ENCODE data around the gene PARVG. TPM values are rescaled to one million over a fixed set of nuclear protein-coding genes. Genes with fewer than 3 reads are reported as not detected.
A peak's percentile ranks its signal among the peaks of the same experiment; 100 is the strongest.

The PARVG gene, protein sequence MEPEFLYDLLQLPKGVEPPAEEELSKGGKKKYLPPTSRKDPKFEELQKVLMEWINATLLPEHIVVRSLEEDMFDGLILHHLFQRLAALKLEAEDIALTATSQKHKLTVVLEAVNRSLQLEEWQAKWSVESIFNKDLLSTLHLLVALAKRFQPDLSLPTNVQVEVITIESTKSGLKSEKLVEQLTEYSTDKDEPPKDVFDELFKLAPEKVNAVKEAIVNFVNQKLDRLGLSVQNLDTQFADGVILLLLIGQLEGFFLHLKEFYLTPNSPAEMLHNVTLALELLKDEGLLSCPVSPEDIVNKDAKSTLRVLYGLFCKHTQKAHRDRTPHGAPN
- total RNA-seq, result 10 to 100 TPM; 74.9 to 81.5 TPM

GRCh38 chr22:44180706-44181032 is at the start of gene PARVG:
Gene PARVG, plus strand, starts transcription at chr22:44180925. Its CDS starts 2,405 bp downstream, at chr22:44183330.
- peaks cover 26% of the 10 kb centered on the region for H3K4me1 Mint-ChIP-seq (ENCODE audit: low read depth)
- DNase-seq (peak; percentile 21 to 53), ATAC-seq (replicated peaks in 1 of 2) (peak; percentile 33 to 34)
- H3K27me3 Mint-ChIP-seq (ENCODE audit: low read depth), result no peaks in the 10 kb centered on the region
- H3K36me3 Mint-ChIP-seq (ENCODE audit: insufficient read depth in 2 of 2), result peaks cover 0 to 2% of the 10 kb centered on the region in 2 donors
- H3K27ac Mint-ChIP-seq, result peak within 1 kb of the TSS; percentile 80
- peak within 1 kb of the TSS; percentile 79 to 85 for H3K4me3 Mint-ChIP-seq
- H3K9me3 Mint-ChIP-seq, result no peaks in the 10 kb centered on the region

DNA sequence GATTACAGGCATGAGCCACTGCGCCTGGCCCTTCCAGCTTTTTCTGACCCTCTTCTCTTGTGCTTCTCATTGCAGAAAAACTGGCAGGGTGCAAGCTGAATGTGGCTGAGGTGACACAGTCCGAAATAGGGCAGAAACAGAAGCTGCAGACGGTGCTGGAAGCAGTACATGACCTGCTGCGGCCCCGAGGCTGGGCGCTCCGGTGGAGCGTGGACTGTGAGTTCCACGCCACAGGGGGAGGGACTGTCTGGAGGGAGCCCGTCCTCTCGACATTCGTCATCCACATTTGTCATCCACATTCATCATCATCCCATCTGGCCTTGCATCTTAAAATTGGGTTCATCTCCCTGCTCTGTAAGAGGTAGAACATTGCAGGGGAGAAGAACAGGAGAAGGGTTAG is 49.3 kb upstream of the PARVG start:
- H3K9me3 Mint-ChIP-seq, result peaks cover 7 to 9% of the 10 kb centered on the region in 2 donors
- no peak overlapping the region for H3K4me3 Mint-ChIP-seq
- H3K27me3 Mint-ChIP-seq (ENCODE audit: low read depth), result no peaks in the 10 kb centered on the region
- ATAC-seq (replicated peaks in 1 of 2) (no peak), DNase-seq (no peak)
- peaks cover 10 to 12% of the 10 kb centered on the region in 2 donors for H3K36me3 Mint-ChIP-seq (ENCODE audit: insufficient read depth in 2 of 2)
- no peaks in the 10 kb centered on the region for H3K4me1 Mint-ChIP-seq (ENCODE audit: low read depth)
- H3K27ac Mint-ChIP-seq, result no peak overlapping the region

DNA sequence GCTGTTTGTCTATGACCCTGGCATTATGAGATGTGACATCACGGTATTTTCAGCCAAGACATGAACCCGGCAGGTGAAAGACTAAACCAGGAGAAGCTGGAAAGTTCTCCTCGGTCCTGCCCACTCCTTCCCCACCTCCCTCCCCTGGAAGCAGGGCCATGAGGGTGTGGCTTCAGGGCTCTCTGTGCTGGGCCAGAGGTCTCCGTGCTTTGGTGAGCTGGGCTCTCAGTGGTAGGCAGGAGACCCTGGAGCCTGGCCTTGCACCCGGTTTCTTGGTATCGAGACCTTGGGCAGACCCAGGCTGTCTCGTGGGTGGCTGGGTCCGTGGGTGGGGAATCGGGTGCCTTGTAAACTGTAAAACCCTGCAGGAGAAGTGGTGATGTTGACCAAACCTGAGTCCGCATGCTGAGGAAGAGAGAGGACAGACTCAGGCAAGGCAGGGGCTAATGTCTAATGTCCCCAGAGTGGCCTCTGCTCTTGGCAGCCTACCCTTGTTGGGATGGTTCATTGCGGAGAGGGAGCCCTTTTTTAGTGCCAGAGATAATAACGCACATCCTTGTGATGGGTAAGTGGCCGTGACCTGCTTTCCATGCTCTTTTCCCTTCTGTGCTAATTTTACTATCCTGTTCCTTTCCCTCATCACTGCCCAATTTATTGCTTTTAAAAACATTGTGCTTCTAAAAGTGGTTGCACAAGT is 48.6 kb upstream of the PARVG start:
- no peak for DNase-seq
- no peaks in the 10 kb centered on the region for H3K4me1 Mint-ChIP-seq (ENCODE audit: low read depth)
- peaks cover 7 to 13% of the 10 kb centered on the region in 2 donors for H3K9me3 Mint-ChIP-seq
- peaks cover 16 to 19% of the 10 kb centered on the region in 2 donors for H3K36me3 Mint-ChIP-seq (ENCODE audit: insufficient read depth in 2 of 2)
- H3K27ac Mint-ChIP-seq, result no peak overlapping the region
- H3K4me3 Mint-ChIP-seq, result no peak overlapping the region
- H3K27me3 Mint-ChIP-seq (ENCODE audit: low read depth), result no peaks in the 10 kb centered on the region
- ATAC-seq (replicated peaks in 1 of 2), result no peak

DNA sequence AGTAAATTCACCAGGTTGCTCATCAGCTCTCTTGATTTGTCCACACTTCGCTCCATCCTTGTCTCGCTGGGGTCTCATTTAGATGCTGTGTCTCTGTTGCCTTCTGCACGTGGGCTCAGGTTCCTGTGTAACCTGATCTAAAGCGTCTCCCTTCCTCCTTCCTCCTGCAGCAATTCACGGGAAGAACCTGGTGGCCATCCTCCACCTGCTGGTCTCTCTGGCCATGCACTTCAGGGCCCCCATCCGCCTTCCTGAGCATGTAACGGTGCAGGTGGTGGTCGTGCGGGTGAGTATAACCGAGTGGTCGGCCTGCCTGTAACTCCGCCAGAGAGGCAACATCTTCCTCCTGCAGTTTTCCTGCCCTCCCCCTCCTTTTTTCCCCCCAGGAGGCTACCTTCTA is 48.0 kb upstream of the PARVG start:
- no peak overlapping the region for H3K4me3 Mint-ChIP-seq
- H3K36me3 Mint-ChIP-seq (ENCODE audit: insufficient read depth in 2 of 2), result peaks cover 18% of the 10 kb centered on the region in 2 donors
- no peak overlapping the region for H3K27ac Mint-ChIP-seq
- H3K4me1 Mint-ChIP-seq (ENCODE audit: low read depth), result no peaks in the 10 kb centered on the region
- no peak for DNase-seq
- H3K9me3 Mint-ChIP-seq, result peaks cover 3 to 13% of the 10 kb centered on the region in 2 donors
- H3K27me3 Mint-ChIP-seq (ENCODE audit: low read depth), result no peaks in the 10 kb centered on the region
- no peak for ATAC-seq (replicated peaks in 1 of 2)

GRCh38 chr22:44133161-44133560 is 47.6 kb upstream of the PARVG start:
- Mint-ChIP-seq H3K4me3 (no peak overlapping the region), H3K27ac (no peak overlapping the region), H3K27me3 (ENCODE audit: low read depth) (no peaks in the 10 kb centered on the region), H3K4me1 (ENCODE audit: low read depth) (no peaks in the 10 kb centered on the region), H3K36me3 (ENCODE audit: insufficient read depth in 2 of 2) (peaks cover 22% of the 10 kb centered on the region in 2 donors), H3K9me3 (peaks cover 3 to 14% of the 10 kb centered on the region in 2 donors)
- DNase-seq (no peak), ATAC-seq (replicated peaks in 1 of 2) (no peak)

DNA sequence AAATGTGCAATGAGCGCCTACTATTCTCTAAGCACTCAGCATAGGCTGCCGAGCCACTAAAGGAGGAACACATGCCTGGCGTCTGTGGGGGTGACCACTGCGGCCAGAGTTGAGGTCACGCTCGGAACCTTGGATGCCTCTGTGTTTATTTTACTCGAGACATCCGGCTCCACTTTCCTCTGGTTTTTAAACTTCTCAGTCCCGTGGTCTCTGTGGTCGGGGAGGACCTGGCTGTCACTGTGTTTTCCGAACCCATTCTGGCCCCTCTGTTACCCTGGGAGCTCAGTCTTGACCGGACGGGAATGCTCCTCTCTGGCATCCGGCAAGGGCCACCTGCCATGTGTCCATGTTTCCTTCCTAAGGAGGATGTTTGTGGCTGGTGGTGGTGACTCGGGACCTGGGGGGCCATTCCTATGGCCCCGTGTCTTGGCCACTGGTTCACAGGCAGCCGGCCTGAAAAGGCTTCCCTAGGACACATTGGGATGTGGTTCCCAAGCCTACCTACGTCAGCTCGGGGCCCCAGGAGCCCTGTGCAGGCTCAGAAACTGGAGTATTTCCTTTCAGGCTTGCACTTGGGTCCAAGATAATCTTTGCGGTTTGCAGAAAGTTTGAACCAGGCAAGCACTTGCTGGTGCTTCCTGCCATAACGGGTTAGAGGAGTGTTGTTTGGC is 46.7 kb upstream of the PARVG start:
- Mint-ChIP-seq H3K36me3 (ENCODE audit: insufficient read depth in 2 of 2) (peaks cover 25% of the 10 kb centered on the region in 2 donors), H3K27me3 (ENCODE audit: low read depth) (no peaks in the 10 kb centered on the region), H3K4me1 (ENCODE audit: low read depth) (no peaks in the 10 kb centered on the region), H3K4me3 (no peak overlapping the region), H3K27ac (no peak overlapping the region), H3K9me3 (peaks cover 3 to 14% of the 10 kb centered on the region in 2 donors)
- DNase-seq (no peak), ATAC-seq (replicated peaks in 1 of 2) (no peak)

- Mint-ChIP-seq H3K27ac (no peak overlapping the region), H3K27me3 (ENCODE audit: low read depth) (no peaks in the 10 kb centered on the region), H3K9me3 (peaks cover 3 to 14% of the 10 kb centered on the region in 2 donors), H3K4me1 (ENCODE audit: low read depth) (no peaks in the 10 kb centered on the region), H3K4me3 (no peak overlapping the region), H3K36me3 (ENCODE audit: insufficient read depth in 2 of 2) (peaks cover 25 to 27% of the 10 kb centered on the region in 2 donors)
- no peak for DNase-seq
- ATAC-seq (replicated peaks in 1 of 2), result no peak
Measured at GRCh38 chr22:44136112-44136511, 44.6 kb upstream of the PARVG start.

DNA sequence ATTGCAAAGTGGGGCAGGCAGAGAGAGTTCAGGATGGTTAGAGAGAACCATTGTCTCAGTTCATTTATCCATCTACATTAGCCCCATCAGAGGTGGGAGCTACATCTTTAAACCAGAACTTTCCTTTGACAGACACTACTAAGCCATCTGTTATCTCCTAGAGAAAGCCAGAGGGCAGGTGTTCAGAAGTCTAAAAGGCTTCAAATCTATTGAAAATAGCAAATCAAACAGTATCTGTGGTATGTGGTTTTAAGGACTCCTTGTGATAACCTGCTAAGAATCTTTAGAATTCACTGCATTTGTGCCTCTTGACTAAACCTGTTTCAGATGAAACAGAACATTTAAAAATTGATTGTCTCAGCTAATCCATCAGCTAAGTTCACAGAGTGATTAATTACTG is 43.9 kb upstream of the PARVG start:
- no peaks in the 10 kb centered on the region for H3K27me3 Mint-ChIP-seq (ENCODE audit: low read depth)
- H3K4me3 Mint-ChIP-seq, result no peak overlapping the region
- ATAC-seq (replicated peaks in 1 of 2), result no peak
- H3K36me3 Mint-ChIP-seq (ENCODE audit: insufficient read depth in 2 of 2), result peaks cover 25 to 27% of the 10 kb centered on the region in 2 donors
- no peaks in the 10 kb centered on the region for H3K4me1 Mint-ChIP-seq (ENCODE audit: low read depth)
- peaks cover 3 to 14% of the 10 kb centered on the region in 2 donors for H3K9me3 Mint-ChIP-seq
- H3K27ac Mint-ChIP-seq, result no peak overlapping the region
- DNase-seq, result no peak

- DNase-seq, result no peak
- ATAC-seq (replicated peaks in 1 of 2), result no peak
- no peaks in the 10 kb centered on the region for H3K27me3 Mint-ChIP-seq (ENCODE audit: low read depth)
- no peaks in the 10 kb centered on the region for H3K4me1 Mint-ChIP-seq (ENCODE audit: low read depth)
- H3K9me3 Mint-ChIP-seq, result peaks cover 3 to 14% of the 10 kb centered on the region in 2 donors
- peaks cover 25 to 27% of the 10 kb centered on the region in 2 donors for H3K36me3 Mint-ChIP-seq (ENCODE audit: insufficient read depth in 2 of 2)
- no peak overlapping the region for H3K27ac Mint-ChIP-seq
- no peak overlapping the region for H3K4me3 Mint-ChIP-seq
Measured at GRCh38 chr22:44137415-44137814, 43.3 kb upstream of the PARVG start.

DNA sequence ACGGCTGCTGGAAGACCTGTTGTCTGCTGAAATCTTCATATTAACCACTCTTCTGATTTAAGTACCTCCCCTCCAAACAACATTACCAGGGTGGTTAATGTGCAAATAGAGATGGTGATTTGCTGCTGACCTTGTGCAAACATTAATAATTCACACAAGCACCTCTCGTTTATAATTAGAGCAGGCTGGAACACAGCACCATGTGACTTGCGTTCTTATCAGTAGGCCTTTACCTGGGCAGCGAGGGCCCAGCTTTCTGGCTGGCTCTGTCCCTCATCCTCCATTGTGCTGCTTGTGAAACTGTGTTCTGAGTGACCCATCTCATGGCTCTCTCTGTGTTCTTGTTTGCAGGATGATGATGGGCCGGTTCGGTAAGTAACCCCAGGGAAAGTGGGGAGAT is 41.0 kb upstream of the PARVG start:
- no peak overlapping the region for H3K27ac Mint-ChIP-seq
- no peak for ATAC-seq (replicated peaks in 1 of 2)
- DNase-seq, result no peak
- no peaks in the 10 kb centered on the region for H3K4me1 Mint-ChIP-seq (ENCODE audit: low read depth)
- H3K9me3 Mint-ChIP-seq, result peaks cover 3 to 14% of the 10 kb centered on the region in 2 donors
- peaks cover 25 to 27% of the 10 kb centered on the region in 2 donors for H3K36me3 Mint-ChIP-seq (ENCODE audit: insufficient read depth in 2 of 2)
- H3K4me3 Mint-ChIP-seq, result no peak overlapping the region
- no peaks in the 10 kb centered on the region for H3K27me3 Mint-ChIP-seq (ENCODE audit: low read depth)

- no peaks in the 10 kb centered on the region for H3K4me1 Mint-ChIP-seq (ENCODE audit: low read depth)
- H3K4me3 Mint-ChIP-seq, result no peak overlapping the region
- H3K9me3 Mint-ChIP-seq, result peaks cover 0 to 3% of the 10 kb centered on the region in 2 donors
Measured at GRCh38 chr22:44142421-44143104, 38.2 kb upstream of the PARVG start.

DNA sequence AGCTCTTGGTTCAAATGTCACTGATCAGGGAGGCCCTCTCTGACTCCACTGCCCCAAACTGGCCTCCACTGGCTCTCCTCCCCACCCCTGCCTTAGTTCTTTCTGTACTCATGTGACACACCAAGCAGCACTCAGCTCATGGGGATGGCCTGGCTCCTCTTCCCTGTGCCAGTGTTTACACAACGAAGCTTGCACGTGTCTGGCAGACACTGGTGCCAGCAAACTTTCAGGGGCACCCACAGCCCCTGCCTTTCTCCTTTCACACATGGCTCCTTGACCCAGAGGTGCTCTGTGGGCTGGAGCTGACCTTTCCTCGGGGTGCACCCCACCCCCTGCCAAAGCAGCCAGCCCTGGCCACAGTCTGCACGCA is 37.6 kb upstream of the PARVG start:
- no peaks in the 10 kb centered on the region for H3K9me3 Mint-ChIP-seq
- DNase-seq (no peak), ATAC-seq (replicated peaks in 1 of 2) (no peak)
- no peaks in the 10 kb centered on the region for H3K4me1 Mint-ChIP-seq (ENCODE audit: low read depth)
- no peak overlapping the region for H3K27ac Mint-ChIP-seq
- H3K27me3 Mint-ChIP-seq (ENCODE audit: low read depth), result no peaks in the 10 kb centered on the region
- H3K4me3 Mint-ChIP-seq, result no peak overlapping the region
- peaks cover 5 to 6% of the 10 kb centered on the region in 2 donors for H3K36me3 Mint-ChIP-seq (ENCODE audit: insufficient read depth in 2 of 2)

More at GRCh38 chr22:44142421-44143104, 38.2 kb upstream of the PARVG start:
- DNase-seq (no peak), ATAC-seq (replicated peaks in 1 of 2) (no peak)
- peaks cover 10 to 11% of the 10 kb centered on the region in 2 donors for H3K36me3 Mint-ChIP-seq (ENCODE audit: insufficient read depth in 2 of 2)
- H3K27ac Mint-ChIP-seq, result no peak overlapping the region
- H3K27me3 Mint-ChIP-seq (ENCODE audit: low read depth), result no peaks in the 10 kb centered on the region

- DNase-seq (no peak), ATAC-seq (replicated peaks in 1 of 2) (no peak)
- H3K27ac Mint-ChIP-seq, result no peak overlapping the region
- H3K4me3 Mint-ChIP-seq, result no peak overlapping the region
- no peaks in the 10 kb centered on the region for H3K27me3 Mint-ChIP-seq (ENCODE audit: low read depth)
- H3K36me3 Mint-ChIP-seq (ENCODE audit: insufficient read depth in 2 of 2), result peaks cover 3 to 4% of the 10 kb centered on the region in 2 donors
- H3K9me3 Mint-ChIP-seq, result no peaks in the 10 kb centered on the region
- H3K4me1 Mint-ChIP-seq (ENCODE audit: low read depth), result no peaks in the 10 kb centered on the region
Measured at GRCh38 chr22:44143579-44143978, 37.1 kb upstream of the PARVG start.

Measured in activated T-cell treated with anti-CD3 and anti-CD28 coated beads, Interleukin-2, amount 50 U/mL, for 72 hours (primary cell).